Erythroblast (primary cell): ENCODE measurements around the gene ADAMTS5.

ENCODE experiments used
- GATA1 ChIP-seq: IDR thresholded peaks from 2 replicates; pipeline ENCODE4 v1.6.1; 2011; ENCODE audit warnings: low read depth, mild to moderate bottlenecking, control low read depth, low read length, moderate library complexity
- POLR2A ChIP-seq: IDR thresholded peaks from 2 replicates; pipeline ENCODE4 v1.6.1; 2011; ENCODE audit warnings: mild to moderate bottlenecking, low read length

GRCh38 chr21:26914557-26914956 lies 52.3 kb downstream of the ADAMTS5 start:
- TF ChIP-seq POLR2A (no peak), GATA1 (no peak)
